Right forelimb (tissue), 1 donor: Measurements from ENCODE around the gene NPAS2.

Experiments
- DNase-seq: peaks from one replicate; pipeline ENCODE4 v3.0.0-alpha.2; 2018

NPAS2 gene

GRCh38 chr2:100945930-100946607 is 126.1 kb downstream of the NPAS2 start:
- no peak for DNase-seq

GRCh38 chr2:100948942-100949811 is 129.2 kb downstream of the NPAS2 start:
- DNase-seq = no peak

- DNase-seq = no peak
Measured at GRCh38 chr2:100952512-100952911, 132.6 kb downstream of the NPAS2 start.

GRCh38 chr2:100953406-100954043 is 133.6 kb downstream of the NPAS2 start:
- peak; percentile 17 for DNase-seq

- no peak for DNase-seq
Measured at GRCh38 chr2:100954044-100954420, 134.1 kb downstream of the NPAS2 start.

GRCh38 chr2:100955226-100955625 is 135.3 kb downstream of the NPAS2 start:
- DNase-seq = no peak

GRCh38 chr2:100956081-100956480 is 136.1 kb downstream of the NPAS2 start:
- no peak for DNase-seq

GRCh38 chr2:100957996-100958653 is 138.2 kb downstream of the NPAS2 start:
- DNase-seq = peak; percentile 71

GRCh38 chr2:100959225-100959880 is 139.4 kb downstream of the NPAS2 start:
- no peak for DNase-seq

GRCh38 chr2:100960688-100961087 is 140.7 kb downstream of the NPAS2 start:
- DNase-seq = no peak

- no peak for DNase-seq
Measured at GRCh38 chr2:100962366-100963025, 142.6 kb downstream of the NPAS2 start.

- no peak for DNase-seq
Measured at GRCh38 chr2:100963026-100963375, 143.1 kb downstream of the NPAS2 start.

GRCh38 chr2:100964222-100964621 is 144.3 kb downstream of the NPAS2 start:
- DNase-seq = no peak

GRCh38 chr2:100964681-100965169 is 144.8 kb downstream of the NPAS2 start:
- DNase-seq = peak; percentile 81

GRCh38 chr2:100965596-100965995 is 145.7 kb downstream of the NPAS2 start:
- DNase-seq = no peak

GRCh38 chr2:100967716-100968115 is 147.8 kb downstream of the NPAS2 start:
- DNase-seq = no peak

- no peak for DNase-seq
Measured at GRCh38 chr2:100968146-100969145, 148.5 kb downstream of the NPAS2 start.

- no peak for DNase-seq
Measured at GRCh38 chr2:100969998-100970397, 150.1 kb downstream of the NPAS2 start.

GRCh38 chr2:100971221-100971620 is 151.3 kb downstream of the NPAS2 start:
- DNase-seq = no peak

GRCh38 chr2:100972452-100972851 is 152.5 kb downstream of the NPAS2 start:
- no peak for DNase-seq
